Esophagus squamous epithelium (tissue), 4 donors: ENCODE measurements around the gene MYO1B.

ENCODE experiments used
- POLR2A ChIP-seq, 4 donors: fragments of 450-650 bp; IDR thresholded peaks; one replicate each; pipeline ENCODE4 v1.6.1; 2017; ENCODE audit warnings: antibody characterized with exemption in 4 of 4, mild to moderate bottlenecking in 4 of 4, moderate library complexity in 3 of 4
- TF ChIP-seq, protein P1 (sequence below), 6 experiments: fragments of 450-650 bp in 4 of 6; fragments of 200-600 bp in 2 of 6; sonication (generic) in 2 of 6; IDR thresholded peaks; one replicate each; pipeline ENCODE4 v1.5.1; 2016 to 2019; ENCODE audit warnings: antibody characterized with exemption in 6 of 6, mild to moderate bottlenecking in 4 of 6, moderate library complexity in 4 of 6

DNA sequence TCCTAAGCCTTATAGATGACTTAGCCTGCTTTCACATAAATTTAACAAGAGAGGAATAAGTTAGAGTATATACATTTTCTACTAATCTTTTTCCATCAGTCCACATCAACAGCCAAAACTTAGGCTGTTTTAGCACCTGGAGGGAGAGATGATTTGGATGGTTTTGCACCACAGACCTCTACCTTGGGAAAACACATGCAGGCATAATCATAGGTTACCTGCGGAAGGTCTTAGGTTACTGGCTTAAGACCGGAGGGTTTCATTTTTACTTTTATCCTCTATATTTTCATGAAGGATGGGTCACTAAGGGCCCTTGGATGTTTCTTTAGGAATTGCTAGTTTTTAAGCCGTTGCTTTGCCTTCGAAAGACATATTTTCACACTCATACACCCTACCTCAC lies 66.0 kb downstream of the MYO1B start:
- TF ChIP-seq, protein P1, sequence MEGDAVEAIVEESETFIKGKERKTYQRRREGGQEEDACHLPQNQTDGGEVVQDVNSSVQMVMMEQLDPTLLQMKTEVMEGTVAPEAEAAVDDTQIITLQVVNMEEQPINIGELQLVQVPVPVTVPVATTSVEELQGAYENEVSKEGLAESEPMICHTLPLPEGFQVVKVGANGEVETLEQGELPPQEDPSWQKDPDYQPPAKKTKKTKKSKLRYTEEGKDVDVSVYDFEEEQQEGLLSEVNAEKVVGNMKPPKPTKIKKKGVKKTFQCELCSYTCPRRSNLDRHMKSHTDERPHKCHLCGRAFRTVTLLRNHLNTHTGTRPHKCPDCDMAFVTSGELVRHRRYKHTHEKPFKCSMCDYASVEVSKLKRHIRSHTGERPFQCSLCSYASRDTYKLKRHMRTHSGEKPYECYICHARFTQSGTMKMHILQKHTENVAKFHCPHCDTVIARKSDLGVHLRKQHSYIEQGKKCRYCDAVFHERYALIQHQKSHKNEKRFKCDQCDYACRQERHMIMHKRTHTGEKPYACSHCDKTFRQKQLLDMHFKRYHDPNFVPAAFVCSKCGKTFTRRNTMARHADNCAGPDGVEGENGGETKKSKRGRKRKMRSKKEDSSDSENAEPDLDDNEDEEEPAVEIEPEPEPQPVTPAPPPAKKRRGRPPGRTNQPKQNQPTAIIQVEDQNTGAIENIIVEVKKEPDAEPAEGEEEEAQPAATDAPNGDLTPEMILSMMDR (IDR thresholded peaks at IDR 0.05) = no peak
- no peak for TF ChIP-seq POLR2A (IDR thresholded peaks at IDR 0.05)
